ENCODE data around the gene GRIP2.

Gene GRIP2

DNA sequence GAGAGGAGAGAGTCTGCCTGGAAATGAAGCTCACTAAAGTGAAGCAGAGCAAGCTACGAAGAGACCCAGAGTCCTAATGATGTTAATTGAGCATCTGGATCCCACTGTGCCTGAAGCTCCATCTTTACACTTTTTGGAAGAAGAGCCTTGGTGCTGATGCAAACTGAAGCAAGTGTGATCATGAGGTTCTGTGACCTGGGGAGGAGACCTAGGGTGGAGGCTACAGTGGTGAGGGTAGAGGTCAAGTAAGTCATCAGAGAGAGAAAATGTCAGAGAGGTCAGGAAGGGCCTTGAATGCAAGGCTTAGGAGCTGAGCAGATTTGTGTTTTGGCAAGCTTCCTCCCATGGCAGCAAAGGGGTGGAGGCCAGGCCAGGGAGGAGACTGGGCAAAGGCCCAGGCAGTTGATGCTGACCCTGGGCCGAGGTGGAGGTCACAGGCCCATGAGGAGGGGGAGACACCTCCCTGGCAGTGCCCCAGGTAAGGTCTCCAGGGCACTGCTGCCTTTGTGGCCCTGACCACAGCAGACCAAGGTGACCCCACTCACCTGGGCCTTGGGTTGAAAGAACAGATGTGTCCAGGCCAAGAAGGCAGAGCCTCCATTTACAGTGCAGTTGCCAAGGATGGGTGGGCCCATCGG lies 1.6 kb downstream of the GRIP2 start:
- no peak for DNase-seq

GRCh38 chr3:14537590-14538450 lies 2.3 kb downstream of the GRIP2 start:
- DNase-seq: no peak

DNA sequence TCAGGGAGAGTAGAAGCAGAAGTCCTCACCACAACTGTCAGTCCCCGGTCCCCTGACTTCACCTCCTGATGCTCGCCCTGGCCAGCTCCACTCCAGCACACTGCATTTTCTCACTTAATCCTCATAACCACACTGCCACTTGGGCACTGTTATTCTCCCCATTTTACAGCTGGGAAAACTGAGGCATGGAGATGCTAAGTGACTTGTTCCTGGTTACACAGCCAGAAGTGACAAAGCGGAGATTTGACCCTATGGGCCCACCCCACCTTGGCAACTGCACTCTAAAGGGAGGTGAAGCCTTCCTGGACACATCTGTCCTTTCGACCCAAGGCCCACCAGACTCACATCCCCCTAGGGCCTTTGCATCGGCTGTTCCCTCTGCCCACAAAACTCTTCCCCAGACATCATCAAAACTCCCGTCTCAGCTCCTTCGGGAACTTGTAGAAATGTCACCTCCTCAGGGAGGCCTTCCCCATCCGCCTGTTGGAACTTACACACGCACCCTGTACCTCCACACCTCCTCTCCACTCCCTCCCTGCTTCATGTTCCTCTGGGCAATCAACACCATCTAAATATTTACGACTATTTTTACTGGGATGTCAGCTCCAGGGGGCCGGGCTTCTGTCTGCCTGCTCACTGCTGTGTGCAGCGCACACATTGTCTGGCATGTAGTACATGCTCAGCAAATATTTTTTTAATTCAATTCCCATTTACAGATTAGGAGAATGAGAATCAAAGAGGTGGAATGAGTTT lies 3.1 kb downstream of the GRIP2 start:
- no peak for DNase-seq

- no peak for DNase-seq
Measured at GRCh38 chr3:14536055-14536815, 3.9 kb downstream of the GRIP2 start.

GRCh38 chr3:14535616-14536015 lies 4.5 kb downstream of the GRIP2 start:
- no peak for DNase-seq

DNA sequence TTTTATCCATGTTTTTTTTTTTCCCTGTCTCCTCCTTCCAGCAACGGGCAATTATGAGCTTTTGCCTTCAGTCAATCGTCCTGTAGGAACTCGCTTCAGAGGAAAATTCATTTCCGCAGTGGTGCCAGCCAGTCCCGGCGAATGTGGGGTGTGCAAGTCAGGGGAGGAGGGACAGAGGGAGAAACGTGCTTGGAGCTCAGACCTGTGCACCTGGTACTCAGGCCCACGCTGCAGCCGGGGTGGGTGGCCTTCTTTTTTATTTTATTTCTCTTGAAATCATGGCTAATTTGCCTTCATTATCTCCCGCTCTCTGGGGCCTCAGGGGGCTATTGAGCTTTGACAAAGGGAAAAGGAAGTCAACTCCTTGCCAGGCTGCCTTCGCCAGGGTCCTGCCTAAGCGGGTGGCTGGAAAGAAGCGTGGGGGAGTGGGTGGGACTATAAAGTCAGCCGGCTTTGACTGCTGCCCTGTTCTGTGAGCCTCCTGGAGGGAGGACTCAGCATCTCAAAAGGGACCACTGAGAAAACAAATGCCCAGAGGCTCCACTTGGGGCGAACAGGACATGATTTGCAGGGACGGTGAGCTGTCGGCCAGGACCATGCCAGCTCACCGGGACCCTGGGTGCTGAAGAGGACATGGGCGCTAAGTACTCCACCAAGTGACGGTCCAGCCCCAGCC lies 5.5 kb downstream of the GRIP2 start:
- peak; percentile 78 for DNase-seq

GRCh38 chr3:14533457-14533958 lies 6.6 kb downstream of the GRIP2 start:
- DNase-seq: no peak

DNA sequence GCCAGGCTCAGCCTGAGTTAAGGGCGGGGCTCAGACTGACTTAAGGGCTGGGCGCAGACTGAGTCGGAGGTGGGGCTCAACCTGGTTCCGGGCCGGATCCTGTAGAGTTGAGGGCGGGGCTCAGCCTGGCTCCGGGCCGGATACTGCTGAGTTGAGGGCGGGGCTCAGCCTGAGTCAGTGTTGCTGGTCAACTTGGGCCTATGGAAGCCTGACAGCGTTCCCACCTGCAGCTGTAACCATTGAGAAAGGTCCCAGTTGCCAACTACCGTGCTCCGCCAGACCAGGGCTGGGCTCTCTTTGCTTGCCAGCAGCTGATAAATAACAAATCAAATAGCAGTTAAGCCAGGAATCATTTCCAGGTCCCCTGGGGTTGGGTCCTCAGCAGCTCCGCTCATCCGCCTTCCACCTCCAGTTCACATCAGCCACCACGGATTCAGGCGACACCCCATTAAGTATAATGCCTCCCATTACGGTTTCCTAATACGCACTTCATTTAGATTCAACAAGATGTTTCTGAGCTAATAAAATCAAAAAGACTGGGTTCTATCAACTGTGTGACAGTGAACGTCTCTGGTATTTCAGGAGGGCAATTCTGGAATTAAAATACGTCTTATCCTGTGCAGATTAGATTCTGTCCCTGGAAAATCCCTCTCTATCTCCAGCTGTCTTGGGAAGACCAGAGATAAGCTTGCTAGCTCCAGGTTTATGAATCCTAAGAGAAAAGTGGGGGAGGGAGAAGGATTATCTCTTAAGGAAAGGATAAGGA lies 7.3 kb downstream of the GRIP2 start:
- DNase-seq: peak; percentile 84

- no peak for DNase-seq
Measured at GRCh38 chr3:14531856-14532395, 8.2 kb downstream of the GRIP2 start.

- no peak for DNase-seq
Measured at GRCh38 chr3:14528081-14528480, 12.1 kb downstream of the GRIP2 start.

GRCh38 chr3:14525685-14526631 lies 14.2 kb downstream of the GRIP2 start:
- DNase-seq: no peak

- DNase-seq: no peak
Measured at GRCh38 chr3:14524920-14525660, 15.1 kb downstream of the GRIP2 start.

DNA sequence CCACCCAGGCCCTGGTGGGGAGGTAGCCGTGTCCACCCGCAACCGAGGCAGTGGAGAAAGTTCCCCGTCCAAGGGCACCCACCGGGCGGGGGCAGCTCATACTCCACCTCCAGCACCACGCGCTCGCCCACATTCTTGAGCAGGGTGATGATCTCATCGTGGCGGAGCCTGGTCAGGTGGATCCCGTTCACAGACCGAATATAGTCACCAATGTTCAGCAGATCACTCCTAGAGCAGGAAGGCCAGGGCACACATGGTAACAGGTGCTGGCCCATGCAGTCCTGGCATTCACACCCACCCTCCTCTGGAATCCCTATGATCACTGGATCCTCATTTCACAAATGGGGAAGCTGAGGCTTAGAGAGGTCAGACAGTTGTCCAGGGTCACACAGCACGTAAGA lies 15.8 kb downstream of the GRIP2 start:
- DNase-seq: no peak

DNA sequence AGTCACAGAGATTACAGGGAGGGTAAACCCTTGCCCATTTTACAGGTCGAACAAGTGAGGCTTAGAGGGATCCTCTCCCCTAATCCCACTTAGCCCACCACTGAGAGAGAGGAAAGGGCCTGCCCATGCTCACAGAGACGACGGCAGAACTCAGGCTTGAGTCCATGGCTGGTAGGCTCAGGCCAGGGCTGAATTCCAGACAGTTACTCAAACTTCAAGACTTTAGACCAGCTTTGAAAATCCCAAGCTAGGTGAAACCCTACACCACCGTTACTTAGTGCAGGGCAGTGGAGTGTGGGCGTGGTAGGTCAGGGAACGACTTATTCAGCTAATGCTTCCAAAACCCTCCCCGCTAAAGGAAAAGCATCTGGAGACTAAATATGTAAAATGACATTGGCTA lies 16.4 kb downstream of the GRIP2 start:
- peak; percentile 3 for DNase-seq

- DNase-seq: no peak
Measured at GRCh38 chr3:14522768-14523167, 17.4 kb downstream of the GRIP2 start.

DNA sequence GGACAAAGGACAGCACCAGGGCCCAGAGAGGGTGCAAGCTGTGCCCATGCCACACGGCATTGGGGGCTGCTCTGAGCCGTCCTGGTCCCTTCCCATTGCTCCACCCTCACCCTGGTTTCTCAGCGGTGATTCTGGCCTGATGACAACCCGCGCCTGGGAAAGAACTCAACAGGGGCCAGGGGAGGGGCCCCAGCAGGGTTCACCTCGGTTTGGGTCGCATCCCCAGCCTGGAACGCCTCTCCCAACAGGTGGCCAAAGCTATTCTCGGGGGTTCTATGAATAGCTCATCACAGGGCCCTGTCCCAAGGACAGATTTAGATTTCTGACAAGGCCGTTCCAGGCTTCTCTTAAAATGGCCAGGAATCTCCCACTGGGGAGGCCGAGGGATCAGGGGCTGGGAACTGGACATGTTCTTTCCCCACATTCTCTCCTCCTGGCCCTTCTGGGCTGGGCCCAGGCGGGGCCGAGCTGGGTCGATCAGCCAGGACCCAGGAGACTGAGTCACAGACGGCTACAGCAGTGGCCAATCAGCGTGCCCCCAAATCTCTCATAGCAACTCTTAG lies 17.9 kb downstream of the GRIP2 start:
- DNase-seq: no peak

- no peak for DNase-seq
Measured at GRCh38 chr3:14521611-14522010, 18.5 kb downstream of the GRIP2 start.

DNA sequence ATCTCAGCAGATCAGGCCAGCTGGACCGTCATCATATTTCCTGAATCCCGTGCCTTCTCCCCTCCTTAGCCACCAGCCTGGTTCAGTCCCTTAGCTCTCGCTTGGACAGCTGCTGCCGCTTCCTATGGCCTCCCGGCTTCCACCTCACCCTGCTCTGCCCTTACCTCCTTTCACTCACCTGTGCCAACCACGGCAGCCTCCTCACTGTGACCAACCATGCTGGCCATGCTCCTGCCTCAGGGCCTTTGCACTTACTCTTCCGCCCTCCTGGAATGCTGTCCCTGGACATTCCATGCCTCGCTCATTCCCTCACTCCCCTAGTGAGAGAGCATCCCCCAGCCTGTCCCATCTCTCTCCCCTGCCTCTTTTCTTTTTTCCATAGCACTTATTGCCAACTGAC lies 19.2 kb downstream of the GRIP2 start:
- DNase-seq: no peak

DNA sequence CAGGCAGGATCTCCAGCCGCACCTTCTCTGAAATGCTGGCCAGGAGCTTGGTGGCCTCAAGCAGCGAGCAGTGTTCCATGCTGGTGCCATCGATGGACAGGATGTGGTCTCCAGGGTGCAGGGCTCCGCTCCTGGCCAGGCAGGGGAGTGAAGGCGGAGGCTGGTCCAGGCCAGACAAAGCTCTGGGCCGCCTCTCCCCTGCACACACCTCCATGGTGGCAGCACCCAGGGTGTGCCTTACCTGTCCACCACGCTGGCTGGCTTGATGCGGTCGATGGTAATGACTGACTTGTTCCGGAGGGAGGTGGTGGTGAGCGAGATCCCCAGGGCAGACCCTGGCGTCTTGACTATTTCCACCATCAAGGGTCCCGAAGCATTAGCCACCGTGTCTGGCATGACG lies 20.0 kb downstream of the GRIP2 start:
- DNase-seq: no peak
